ENCODE results near the gene BGLAP.
"Not testable (repeated sequence)": the region's sequence is repeated elsewhere in the genome, so short reads cannot be mapped to it uniquely, and the experiment has no call there.

BGLAP gene

DNA sequence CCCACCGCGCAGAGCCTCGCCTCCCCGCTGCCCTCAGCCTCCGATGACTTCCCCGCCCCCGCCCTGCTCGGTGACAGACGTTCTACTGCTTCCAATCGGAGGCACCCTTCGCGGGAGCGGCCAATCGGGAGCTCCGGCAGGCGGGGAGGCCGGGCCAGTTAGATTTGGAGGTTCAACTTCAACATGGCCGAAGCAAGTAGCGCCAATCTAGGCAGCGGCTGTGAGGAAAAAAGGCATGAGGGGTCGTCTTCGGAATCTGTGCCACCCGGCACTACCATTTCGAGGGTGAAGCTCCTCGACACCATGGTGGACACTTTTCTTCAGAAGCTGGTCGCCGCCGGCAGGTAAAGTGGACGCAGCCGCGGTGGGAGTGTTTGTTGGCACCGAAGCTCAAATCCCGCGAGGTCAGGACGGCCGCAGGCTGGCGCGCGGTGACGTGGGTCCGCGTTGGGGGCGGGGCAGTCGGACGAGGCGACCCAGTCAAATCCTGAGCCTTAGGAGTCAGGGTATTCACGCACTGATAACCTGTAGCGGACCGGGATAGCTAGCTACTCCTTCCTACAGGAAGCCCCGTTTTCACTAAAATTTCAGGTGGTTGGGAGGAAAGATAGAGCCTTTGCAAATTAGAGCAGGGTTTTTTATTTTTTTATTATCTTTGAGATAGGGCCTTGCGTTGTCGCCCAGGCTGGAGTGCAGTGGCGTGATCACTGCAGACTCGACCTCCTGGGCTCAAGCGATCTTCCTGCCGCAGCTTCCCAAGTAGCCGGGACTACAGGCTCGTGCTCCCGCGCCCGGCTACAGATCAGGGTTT is 28.9 kb upstream of the BGLAP start, which contains the start of gene PMF1:
TSS of gene PMF1 (plus strand) at position 175 of the 811 bp plus-strand sequence. CDS start at position 184, 9 bp downstream.
- H3K27me3 ChIP-seq (ENCODE audit: insufficient read depth, low read length, poor library complexity): no peaks in the 10 kb centered on the region
- peaks cover 35% of the 10 kb centered on the region for H3K79me2 ChIP-seq (ENCODE audit: insufficient read depth, low read length)
- peak; percentile 97 for ATAC-seq (ENCODE audit: insufficient read depth, low read depth)
- H3K9me3 ChIP-seq (ENCODE audit: insufficient read depth, low read length, severe bottlenecking): no peaks in the 10 kb centered on the region
- peak within 1 kb of the TSS; percentile 94 for H2AFZ ChIP-seq (ENCODE audit: low read depth, low read length)
- H3K27ac ChIP-seq (ENCODE audit: low read length): peak within 1 kb of the TSS; percentile 99
- TF ChIP-seq, protein P1, sequence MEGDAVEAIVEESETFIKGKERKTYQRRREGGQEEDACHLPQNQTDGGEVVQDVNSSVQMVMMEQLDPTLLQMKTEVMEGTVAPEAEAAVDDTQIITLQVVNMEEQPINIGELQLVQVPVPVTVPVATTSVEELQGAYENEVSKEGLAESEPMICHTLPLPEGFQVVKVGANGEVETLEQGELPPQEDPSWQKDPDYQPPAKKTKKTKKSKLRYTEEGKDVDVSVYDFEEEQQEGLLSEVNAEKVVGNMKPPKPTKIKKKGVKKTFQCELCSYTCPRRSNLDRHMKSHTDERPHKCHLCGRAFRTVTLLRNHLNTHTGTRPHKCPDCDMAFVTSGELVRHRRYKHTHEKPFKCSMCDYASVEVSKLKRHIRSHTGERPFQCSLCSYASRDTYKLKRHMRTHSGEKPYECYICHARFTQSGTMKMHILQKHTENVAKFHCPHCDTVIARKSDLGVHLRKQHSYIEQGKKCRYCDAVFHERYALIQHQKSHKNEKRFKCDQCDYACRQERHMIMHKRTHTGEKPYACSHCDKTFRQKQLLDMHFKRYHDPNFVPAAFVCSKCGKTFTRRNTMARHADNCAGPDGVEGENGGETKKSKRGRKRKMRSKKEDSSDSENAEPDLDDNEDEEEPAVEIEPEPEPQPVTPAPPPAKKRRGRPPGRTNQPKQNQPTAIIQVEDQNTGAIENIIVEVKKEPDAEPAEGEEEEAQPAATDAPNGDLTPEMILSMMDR (IDR thresholded peaks at IDR 0.05; ENCODE audit: borderline replicate concordance, extremely low read depth, low read length, poor library complexity, severe bottlenecking): no peak
- TF ChIP-seq EZH2 (IDR thresholded peaks at IDR 0.05; ENCODE audit: borderline replicate concordance, low read depth, low read length, severe bottlenecking): no peak
- H3K4me2 ChIP-seq (ENCODE audit: insufficient read depth, low read length): peak within 1 kb of the TSS; percentile 88
- H3K4me1 ChIP-seq (ENCODE audit: insufficient read depth, low read length): peaks cover 23% of the 10 kb centered on the region
- peak within 1 kb of the TSS; percentile 78 for H3K9ac ChIP-seq (ENCODE audit: low read depth, low read length)
- H3K36me3 ChIP-seq (ENCODE audit: insufficient read depth, low read length): peaks cover 42% of the 10 kb centered on the region
- H3K4me3 ChIP-seq (ENCODE audit: low read depth in 1 of 2, low read length in 2 of 2): peak within 1 kb of the TSS; percentile 59 to 75
- no peaks in the 10 kb centered on the region; the same call in 1 of the 2 replicates for H4K20me1 ChIP-seq (ENCODE audit: insufficient read depth, low read length)
- DNase-seq: peak; percentile 97

DNA sequence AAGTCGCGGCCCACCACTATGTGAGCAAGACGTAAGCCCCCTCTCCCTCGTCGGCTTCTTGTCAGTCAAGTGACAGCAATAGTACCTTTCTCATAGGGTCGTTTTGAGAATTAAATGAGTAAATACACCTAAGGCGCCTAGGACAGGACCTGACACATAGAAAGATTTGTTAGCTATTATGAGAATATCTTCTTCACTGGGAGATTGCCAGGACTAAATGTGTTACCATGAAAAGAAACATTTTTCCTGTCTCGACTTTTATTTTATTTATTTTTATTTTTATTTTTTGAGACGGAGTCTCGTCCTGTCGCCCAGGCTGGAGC is 28.4 kb upstream of the BGLAP start:
- H3K9me3 ChIP-seq (ENCODE audit: insufficient read depth, low read length, severe bottlenecking): no peaks in the 10 kb centered on the region
- peak overlapping the region; percentile 78 for H3K9ac ChIP-seq (ENCODE audit: low read depth, low read length)
- H2AFZ ChIP-seq (ENCODE audit: low read depth, low read length): peak overlapping the region; percentile 94
- peak overlapping the region; percentile 99 for H3K27ac ChIP-seq (ENCODE audit: low read length)
- DNase-seq: no peak
- H3K4me2 ChIP-seq (ENCODE audit: insufficient read depth, low read length): peak overlapping the region; percentile 88
- no peaks in the 10 kb centered on the region for H3K27me3 ChIP-seq (ENCODE audit: insufficient read depth, low read length, poor library complexity)
- peaks cover 23% of the 10 kb centered on the region for H3K4me1 ChIP-seq (ENCODE audit: insufficient read depth, low read length)
- peaks cover 39% of the 10 kb centered on the region for H3K79me2 ChIP-seq (ENCODE audit: insufficient read depth, low read length)
- no peak for ATAC-seq (ENCODE audit: insufficient read depth, low read depth)
- peaks cover 38% of the 10 kb centered on the region for H3K36me3 ChIP-seq (ENCODE audit: insufficient read depth, low read length)
- H4K20me1 ChIP-seq (ENCODE audit: insufficient read depth, low read length): no peaks in the 10 kb centered on the region; the same call in 1 of the 2 replicates
- H3K4me3 ChIP-seq (ENCODE audit: low read depth in 1 of 2, low read length in 2 of 2): peak overlapping the region; percentile 59 to 75
- no peak for TF ChIP-seq EZH2 (IDR thresholded peaks at IDR 0.05; ENCODE audit: borderline replicate concordance, low read depth, low read length, severe bottlenecking)
- TF ChIP-seq, protein P1 (IDR thresholded peaks at IDR 0.05; ENCODE audit: borderline replicate concordance, extremely low read depth, low read length, poor library complexity, severe bottlenecking): no peak

DNA sequence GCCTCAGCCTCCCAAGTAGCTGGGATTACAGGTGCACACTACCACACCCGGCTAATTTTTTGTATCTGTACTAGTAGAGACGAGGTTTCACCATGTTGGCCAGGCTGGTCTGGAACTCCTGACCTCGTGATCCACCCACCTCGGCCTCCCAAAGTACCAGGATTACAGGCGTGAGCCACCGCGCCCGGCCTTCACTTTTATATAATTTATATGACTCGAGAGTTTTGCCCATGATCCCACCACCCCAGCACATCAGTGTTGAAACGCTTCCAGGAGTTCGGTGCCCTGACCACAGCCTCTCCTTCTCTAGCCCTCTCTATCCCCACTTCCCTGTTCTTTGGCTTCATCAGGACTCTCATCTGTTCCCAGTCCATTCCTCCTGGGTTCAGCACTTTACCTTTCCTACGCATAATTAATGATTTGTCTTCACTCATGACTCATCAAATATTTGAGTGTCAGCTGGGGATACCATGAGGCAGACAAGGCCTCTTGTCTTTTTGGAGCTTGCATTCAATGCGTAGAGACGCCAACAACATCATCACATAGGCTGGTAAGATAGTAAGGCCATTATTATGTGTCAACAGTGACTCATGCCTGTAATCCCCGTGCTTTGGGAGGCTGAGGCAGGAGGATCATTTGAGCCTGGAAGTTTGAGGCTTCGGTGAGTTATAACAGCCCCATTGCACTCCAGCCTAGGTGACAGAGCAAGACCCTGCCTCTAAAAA is 27.8 kb upstream of the BGLAP start:
- Histone ChIP-seq H3K4me2 (ENCODE audit: insufficient read depth, low read length) (peak overlapping the region; percentile 88), H4K20me1 (ENCODE audit: insufficient read depth, low read length) (no peaks in the 10 kb centered on the region; the same call in 1 of the 2 replicates), H2AFZ (ENCODE audit: low read depth, low read length) (no peak overlapping the region), H3K4me1 (ENCODE audit: insufficient read depth, low read length) (peaks cover 23% of the 10 kb centered on the region), H3K36me3 (ENCODE audit: insufficient read depth, low read length) (peaks cover 32% of the 10 kb centered on the region), H3K27ac (ENCODE audit: low read length) (no peak overlapping the region), H3K4me3 (ENCODE audit: low read depth in 1 of 2, low read length in 2 of 2) (peak overlapping the region; percentile 59 to 75; a peak in 3 of 4 replicates), H3K9ac (ENCODE audit: low read depth, low read length) (peak overlapping the region; percentile 78), H3K27me3 (ENCODE audit: insufficient read depth, low read length, poor library complexity) (no peaks in the 10 kb centered on the region), H3K9me3 (ENCODE audit: insufficient read depth, low read length, severe bottlenecking) (no peaks in the 10 kb centered on the region), H3K79me2 (ENCODE audit: insufficient read depth, low read length) (peaks cover 42% of the 10 kb centered on the region)
- no peak for DNase-seq
- ATAC-seq (ENCODE audit: insufficient read depth, low read depth): no peak
- no peak for TF ChIP-seq EZH2 (IDR thresholded peaks at IDR 0.05; ENCODE audit: borderline replicate concordance, low read depth, low read length, severe bottlenecking)
- TF ChIP-seq, protein P1 (IDR thresholded peaks at IDR 0.05; ENCODE audit: borderline replicate concordance, extremely low read depth, low read length, poor library complexity, severe bottlenecking): no peak

DNA sequence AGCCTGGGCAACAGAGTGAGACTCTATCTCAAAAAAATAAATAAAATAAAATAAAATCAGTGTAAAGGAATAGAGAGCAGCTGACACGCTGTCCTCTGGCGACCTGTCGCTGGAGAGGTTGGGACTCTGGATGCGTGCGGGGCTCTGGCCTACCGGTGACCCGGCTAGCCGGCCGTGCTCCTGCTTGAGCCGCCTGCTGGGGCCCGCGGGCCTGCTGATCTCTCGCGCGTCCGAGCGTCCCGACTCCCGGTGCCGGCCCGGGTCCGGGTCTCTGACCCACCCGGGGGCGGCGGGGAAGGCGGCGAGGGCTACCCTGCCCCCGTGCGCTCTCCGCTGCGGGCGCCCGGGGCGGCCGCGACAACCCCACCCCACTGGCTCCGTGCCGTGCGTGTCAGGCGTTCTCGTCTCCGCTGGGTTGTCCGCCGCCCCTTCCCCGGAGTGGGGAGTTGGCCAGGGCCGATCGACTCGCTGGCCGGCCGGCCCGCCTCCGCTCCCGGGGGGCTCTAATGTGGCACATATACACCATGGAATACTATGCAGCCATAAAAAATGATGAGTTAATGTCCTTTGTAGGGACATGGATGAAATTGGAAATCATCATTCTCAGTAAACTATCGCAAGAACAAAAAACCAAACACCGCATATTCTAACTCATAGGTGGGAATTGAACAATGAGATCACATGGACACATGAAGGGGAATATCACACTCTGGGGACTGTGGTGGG is 25.5 kb upstream of the BGLAP start:
- DNase-seq; H4K20me1 ChIP-seq (ENCODE audit: insufficient read depth, low read length); H3K4me2 ChIP-seq (ENCODE audit: insufficient read depth, low read length); H3K27me3 ChIP-seq (ENCODE audit: insufficient read depth, low read length, poor library complexity); H3K27ac ChIP-seq (ENCODE audit: low read length); H3K9ac ChIP-seq (ENCODE audit: low read depth, low read length); ATAC-seq (ENCODE audit: insufficient read depth, low read depth); H3K9me3 ChIP-seq (ENCODE audit: insufficient read depth, low read length, severe bottlenecking); H2AFZ ChIP-seq (ENCODE audit: low read depth, low read length); H3K4me3 ChIP-seq (ENCODE audit: low read depth in 1 of 2, low read length in 2 of 2): not testable (repeated sequence)
- peaks cover 22% of the 10 kb centered on the region for H3K4me1 ChIP-seq (ENCODE audit: insufficient read depth, low read length)
- H3K79me2 ChIP-seq (ENCODE audit: insufficient read depth, low read length): peaks cover 50% of the 10 kb centered on the region
- peaks cover 21% of the 10 kb centered on the region; the same call in 1 of the 2 replicates for H3K36me3 ChIP-seq (ENCODE audit: insufficient read depth, low read length)

Data from DND-41 (cell line).